ENCODE data around the gene ROBO2. TPM values are rescaled to one million over a fixed set of nuclear protein-coding genes. Genes with fewer than 3 reads are reported as not detected.

ROBO2 gene
- total and polyA plus RNA-seq, 7 donors = 0.23 to 2.9 (median 0.38) TPM; not detected in 1

DNA sequence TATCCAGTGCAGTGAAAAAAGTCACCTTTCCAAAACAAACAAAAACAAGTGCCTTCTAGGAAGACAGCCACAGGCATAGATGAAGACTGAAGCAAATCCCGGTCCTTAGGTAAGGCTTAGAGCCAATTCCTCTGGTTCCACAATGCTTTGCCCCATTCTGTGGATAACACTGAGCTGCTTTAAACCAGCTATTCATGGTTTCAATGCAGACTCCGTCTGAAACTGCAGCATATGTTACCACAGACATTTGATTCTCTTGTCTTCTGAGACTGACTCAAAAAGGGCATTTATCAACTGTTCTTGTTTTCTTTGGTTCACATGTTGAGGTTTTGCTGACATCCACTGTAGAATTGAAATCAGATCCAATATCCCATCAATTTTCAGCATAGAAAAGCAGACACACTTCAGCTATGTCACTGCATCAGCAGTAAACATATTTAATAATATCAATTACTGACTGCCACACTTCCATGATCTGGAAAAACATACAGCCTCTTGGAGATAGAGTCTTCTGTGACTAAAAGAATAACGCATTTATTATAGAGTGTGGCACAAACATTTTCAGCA lies 659.3 kb downstream of the ROBO2 start:
- no peak for DNase-seq
- WGBS, 2 donors = 71 to 72% methylated on average over 3 of the region's 3 CpGs
- H3K27ac ChIP-seq = no peak overlapping the region
- no peak for TF ChIP-seq POLR2AphosphoS5 (IDR thresholded peaks at IDR 0.05)
- TF ChIP-seq EP300 (IDR thresholded peaks at IDR 0.05) = no peak
- TF ChIP-seq, protein P1, sequence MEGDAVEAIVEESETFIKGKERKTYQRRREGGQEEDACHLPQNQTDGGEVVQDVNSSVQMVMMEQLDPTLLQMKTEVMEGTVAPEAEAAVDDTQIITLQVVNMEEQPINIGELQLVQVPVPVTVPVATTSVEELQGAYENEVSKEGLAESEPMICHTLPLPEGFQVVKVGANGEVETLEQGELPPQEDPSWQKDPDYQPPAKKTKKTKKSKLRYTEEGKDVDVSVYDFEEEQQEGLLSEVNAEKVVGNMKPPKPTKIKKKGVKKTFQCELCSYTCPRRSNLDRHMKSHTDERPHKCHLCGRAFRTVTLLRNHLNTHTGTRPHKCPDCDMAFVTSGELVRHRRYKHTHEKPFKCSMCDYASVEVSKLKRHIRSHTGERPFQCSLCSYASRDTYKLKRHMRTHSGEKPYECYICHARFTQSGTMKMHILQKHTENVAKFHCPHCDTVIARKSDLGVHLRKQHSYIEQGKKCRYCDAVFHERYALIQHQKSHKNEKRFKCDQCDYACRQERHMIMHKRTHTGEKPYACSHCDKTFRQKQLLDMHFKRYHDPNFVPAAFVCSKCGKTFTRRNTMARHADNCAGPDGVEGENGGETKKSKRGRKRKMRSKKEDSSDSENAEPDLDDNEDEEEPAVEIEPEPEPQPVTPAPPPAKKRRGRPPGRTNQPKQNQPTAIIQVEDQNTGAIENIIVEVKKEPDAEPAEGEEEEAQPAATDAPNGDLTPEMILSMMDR (IDR thresholded peaks at IDR 0.05) = no peak
- intact Hi-C loops (cut with DNase I) = no loop called here
- no peaks in the 10 kb centered on the region for H3K27me3 ChIP-seq
- peaks cover 0 to 5% (median 0%) of the 10 kb centered on the region in 4 donors for H3K9me3 ChIP-seq
- H3K36me3 ChIP-seq = no peaks in the 10 kb centered on the region
- no peak overlapping the region for H3K4me3 ChIP-seq
- no peaks in the 10 kb centered on the region for H3K4me1 ChIP-seq

Small RNA genes within 50 kb of the gene (small RNA-seq; reads per million reads assigned to genes)
- gene RNU6-386P = 0 reads per million in 3 donors
